ENCODE data around the gene GRK5.

DNA sequence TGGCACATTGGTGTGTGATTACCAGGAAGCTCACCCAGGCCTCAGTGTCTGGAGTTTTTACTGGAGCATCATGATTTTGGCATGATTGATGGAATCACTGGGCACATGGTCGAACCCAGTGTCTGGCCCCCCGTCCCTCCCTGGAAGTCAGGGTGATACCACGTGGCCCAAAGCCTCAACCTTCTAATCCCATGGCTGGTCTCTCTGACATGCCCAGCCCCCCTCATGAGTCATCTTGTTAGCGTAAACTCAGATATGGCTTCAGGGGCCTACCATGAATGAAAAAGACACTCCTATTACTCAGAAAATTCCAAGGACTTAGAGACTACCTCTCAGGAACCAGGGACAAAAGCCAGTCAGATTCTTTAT lies 109.3 kb downstream of the GRK5 start:
- TF ChIP-seq POLR2AphosphoS5 (IDR thresholded peaks at IDR 0.05) = no peak
- TF ChIP-seq POLR2A (IDR thresholded peaks at IDR 0.05) = no peak
- TF ChIP-seq, protein P1, sequence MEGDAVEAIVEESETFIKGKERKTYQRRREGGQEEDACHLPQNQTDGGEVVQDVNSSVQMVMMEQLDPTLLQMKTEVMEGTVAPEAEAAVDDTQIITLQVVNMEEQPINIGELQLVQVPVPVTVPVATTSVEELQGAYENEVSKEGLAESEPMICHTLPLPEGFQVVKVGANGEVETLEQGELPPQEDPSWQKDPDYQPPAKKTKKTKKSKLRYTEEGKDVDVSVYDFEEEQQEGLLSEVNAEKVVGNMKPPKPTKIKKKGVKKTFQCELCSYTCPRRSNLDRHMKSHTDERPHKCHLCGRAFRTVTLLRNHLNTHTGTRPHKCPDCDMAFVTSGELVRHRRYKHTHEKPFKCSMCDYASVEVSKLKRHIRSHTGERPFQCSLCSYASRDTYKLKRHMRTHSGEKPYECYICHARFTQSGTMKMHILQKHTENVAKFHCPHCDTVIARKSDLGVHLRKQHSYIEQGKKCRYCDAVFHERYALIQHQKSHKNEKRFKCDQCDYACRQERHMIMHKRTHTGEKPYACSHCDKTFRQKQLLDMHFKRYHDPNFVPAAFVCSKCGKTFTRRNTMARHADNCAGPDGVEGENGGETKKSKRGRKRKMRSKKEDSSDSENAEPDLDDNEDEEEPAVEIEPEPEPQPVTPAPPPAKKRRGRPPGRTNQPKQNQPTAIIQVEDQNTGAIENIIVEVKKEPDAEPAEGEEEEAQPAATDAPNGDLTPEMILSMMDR (IDR thresholded peaks at IDR 0.05) = no peak

All from prostate gland (tissue), 2 donors.